Right ventricle myocardium inferior (tissue), 1 donor: ENCODE data around the gene FARS2. TPM values are rescaled to one million over a fixed set of nuclear protein-coding genes. Genes with fewer than 3 reads are reported as not detected.

ENCODE experiments used
- ATAC-seq: fragments of 200-7000 bp; cut with Tn5 transposase; one replicate; pipeline ENCODE4 v1.9.1; 2020; ENCODE audit warnings: mild to moderate bottlenecking, moderate library complexity
- DNase-seq: peaks from one replicate; pipeline ENCODE4 v3.0.0; 2021; ENCODE audit errors: missing footprints
- intact Hi-C: fragments of 100-400 bp; cut with DNase I; formaldehyde crosslinking; loops from one replicate; pipeline ENCODE4 v1.11.0; 2022
- total RNA-seq: library from RNA; stranded (reverse); fragmentation: NEBNext Ultra II Directional; extraction: Animal tissue kit (Norgen Biotek cat#: 25700); gene quantifications from one replicate; pipeline ENCODE4 v1.2.1, GENCODE V29; 2021
- donor health status: DM: no; HTN: yes; CAD: no; lungs with severe emphysema.

FARS2 gene
- total RNA-seq, 1 donor from 2014 or later, result 20.5 TPM

DNA sequence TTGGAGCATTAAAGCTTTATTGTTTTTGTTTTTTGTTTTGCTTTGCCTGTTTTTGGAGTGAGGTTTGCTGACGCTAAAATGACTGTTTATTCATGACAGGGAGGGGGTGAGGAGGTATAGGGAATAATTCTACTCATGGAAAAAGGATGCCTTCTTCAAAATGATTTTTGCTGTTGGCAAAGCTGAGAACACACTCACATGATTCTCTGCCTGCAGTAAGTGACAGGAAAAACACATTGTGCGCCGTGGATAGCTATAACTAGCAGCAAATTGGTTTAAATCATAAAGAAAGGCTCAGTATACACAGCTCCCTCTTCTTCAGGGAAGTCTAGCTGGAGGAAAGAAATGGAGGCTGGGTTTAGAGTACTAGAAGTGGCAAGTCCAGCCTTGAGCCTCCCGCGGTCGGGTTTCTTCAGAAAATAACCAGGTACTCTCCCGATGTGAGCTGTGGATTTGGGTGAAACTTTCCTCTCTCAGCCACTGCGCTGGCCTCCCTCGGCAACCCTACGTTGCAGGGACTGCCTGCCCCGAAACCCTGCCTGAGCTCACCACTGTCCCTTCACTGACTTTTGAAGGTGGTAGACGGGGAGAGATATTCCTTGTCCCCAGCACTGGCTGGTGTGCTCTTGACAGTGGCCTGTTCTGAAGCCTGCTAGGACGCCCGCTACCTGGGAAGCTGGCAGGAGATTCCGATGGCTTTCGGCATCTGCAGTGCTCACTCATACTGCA lies 467.2 kb downstream of the FARS2 start:
- intact Hi-C loops, result no loop called here
- ATAC-seq (no peak), DNase-seq (no peak)

DNA sequence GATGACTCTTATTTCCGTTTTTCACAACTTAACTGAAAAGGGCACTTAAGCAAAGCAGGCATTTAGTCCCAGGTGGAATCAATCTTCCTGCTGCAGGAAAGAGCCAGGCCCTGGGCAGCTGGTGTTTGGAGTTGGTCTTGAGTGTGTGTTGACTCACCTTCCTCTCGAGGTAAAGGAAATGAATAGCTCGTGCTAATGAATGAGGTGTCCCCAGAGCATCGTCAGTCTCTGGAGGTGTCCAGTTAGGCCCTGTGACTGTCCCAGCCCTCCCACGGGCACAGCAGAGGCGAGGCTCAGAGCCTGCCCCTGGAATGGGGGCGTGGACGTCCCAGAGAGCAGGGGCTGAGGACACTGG lies 467.7 kb downstream of the FARS2 start:
- ATAC-seq, result no peak
- DNase-seq, result no peak
- intact Hi-C loops, result no loop called here

DNA sequence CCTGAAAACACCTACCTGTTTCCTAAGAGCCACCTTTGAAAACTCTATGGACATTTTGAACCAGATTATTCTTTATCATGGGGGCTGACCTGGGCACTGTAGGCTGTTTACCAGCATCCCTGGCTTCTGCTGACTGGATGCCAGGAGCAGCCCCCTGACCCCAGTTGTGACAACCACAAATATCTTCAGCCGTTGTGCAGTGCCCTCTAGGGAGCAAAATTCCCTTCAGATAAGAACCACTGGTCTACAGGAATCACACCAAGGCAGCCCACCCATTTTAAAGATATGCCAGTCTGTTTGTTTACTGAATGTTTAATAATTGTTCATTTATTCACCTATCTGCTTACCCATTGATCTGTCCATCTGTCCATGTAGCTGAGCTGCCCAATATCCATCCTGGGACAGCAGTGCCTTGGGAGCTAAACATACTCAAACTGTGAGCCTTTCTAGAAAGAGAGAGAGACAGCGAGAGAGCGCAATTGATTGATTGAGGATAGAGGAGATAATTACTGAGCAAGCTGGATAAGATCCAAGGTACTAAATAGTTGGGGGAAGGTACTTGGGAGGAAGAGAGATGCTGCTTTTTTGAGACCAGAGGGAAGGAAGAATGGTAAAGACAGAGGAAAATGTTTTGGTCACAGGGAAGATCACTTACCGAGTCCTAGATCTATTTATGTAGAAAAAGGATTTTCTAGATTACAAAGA lies 468.7 kb downstream of the FARS2 start:
- DNase-seq (no peak), ATAC-seq (no peak)
- intact Hi-C loops, result no loop called here

DNA sequence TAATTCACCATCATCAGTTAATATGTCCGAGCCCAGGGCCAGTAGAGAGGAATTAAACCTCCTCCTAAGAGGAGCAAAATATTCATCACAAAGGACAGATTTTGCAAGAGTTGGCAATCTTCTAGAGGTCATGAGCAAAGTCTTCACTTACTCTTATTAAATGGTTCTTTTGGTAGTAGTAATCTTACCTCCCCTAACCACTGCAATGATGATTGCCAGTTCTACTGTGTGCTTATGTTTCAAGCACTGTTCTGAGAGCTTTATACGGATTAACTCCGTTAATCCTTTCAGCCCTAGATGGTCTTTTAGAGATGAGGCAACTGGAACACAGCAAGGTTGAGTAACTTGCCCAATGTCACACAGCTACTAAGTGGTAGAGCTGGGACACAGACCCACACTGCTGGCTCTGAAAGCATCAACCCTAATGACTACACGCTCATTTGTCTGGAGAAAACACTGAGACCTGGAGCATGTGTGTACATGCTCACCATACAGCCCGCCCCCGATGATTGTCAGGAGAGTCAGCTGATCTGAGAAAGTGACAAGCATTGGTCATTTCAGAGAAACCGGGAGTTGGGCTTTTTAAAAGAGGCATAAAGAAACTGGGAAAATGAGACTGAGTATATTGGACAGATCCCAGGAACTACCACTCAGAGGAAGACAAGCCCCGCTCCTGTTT lies 469.4 kb downstream of the FARS2 start:
- intact Hi-C loops, result no loop called here
- DNase-seq (no peak), ATAC-seq (peak; percentile 37)

DNA sequence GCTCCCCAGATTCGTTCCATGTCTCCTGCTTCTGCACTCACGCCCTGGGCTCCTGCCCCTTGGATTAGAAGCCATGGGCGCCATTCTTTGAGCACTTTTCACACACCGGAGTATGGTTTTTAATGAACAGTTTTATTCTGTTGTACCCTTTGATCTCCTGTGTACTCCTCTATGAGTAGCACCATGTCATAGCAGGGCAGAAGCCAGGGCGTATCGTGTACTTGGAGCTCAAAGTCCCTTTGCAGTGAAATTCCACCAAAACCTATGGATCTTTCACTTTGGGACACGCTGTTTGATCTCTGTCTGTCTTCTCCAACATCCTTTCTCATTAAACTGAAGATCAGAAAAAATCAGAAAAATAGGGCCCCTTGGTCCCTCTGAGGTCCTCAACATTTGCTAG lies 470.1 kb downstream of the FARS2 start:
- ATAC-seq (no peak), DNase-seq (no peak)
- intact Hi-C loops, result no loop called here

DNA sequence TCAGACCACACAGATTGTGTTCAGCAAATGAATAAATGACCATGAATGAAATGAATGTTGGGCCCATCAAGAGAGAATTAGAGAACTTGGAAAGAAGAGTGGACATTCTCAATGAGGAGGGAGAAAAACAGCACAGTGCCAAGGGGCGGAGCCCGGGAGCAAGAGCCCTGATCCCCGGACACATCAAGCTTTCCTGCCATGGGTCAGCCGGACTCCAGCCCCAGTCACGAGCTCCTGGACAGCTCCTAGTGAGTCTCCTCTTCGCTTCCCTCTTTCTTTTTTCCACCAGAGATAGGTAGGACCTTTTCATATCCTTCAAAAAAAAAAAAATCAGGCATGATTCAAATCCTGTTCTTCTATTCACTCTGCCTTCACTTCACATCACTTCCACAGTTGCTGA lies 471.2 kb downstream of the FARS2 start:
- intact Hi-C loops, result no loop called here
- DNase-seq (no peak), ATAC-seq (no peak)

DNA sequence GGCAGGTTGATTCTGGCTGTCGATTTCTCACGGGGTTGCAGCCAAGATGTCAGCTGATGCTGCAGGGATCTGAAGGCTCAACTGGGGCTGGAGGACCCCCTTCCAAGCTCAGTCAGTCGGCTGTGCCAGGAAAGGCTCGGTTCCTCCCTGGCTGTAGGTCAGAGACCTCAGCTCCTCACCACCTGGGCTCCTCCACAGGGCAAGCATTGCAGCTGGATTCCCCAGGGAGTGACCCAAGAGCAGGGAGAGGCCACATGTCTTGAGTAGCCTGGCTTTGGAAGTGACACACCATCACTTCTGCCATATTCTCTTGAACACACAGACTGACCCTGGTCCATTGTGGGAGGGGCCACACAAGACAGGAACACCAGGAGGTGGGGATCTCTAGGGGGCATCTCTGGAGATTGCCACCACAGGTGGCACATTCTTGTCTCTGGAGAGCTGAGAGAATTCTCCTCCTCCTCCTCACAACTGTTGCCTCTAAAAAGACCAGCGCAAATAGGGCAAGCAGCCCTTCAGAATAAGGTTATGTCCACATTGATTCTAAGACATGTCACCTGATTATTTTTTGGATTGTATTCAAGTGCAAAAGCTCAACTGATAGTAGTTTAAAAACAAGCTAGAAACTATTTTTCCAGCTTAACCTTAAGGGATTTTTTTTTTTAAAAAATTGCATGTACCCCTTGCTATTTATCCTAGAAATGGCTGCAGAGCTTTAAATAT lies 474.9 kb downstream of the FARS2 start:
- DNase-seq (no peak), ATAC-seq (no peak)
- intact Hi-C loops, result no loop called here

DNA sequence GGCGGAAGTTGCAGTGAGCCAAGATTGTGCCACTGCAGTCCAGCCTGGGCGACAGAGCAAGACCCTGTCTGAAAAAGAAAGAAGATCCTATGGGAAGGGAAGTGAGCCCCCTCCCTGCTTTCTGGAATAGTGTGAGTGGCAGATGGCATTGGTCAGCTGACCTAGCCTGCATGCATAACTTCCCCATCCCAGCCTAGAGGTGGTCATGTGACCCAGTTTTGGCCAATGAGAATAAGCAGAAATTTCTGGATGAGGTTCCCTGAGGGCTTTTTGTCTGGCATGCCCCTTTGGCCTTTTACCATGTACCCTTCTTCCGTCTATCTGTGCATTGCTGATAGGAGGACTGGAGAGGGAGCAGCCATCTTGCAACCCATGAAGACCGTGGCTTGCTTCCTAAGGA lies 476.1 kb downstream of the FARS2 start:
- no peak for DNase-seq
- ATAC-seq, result no peak
- intact Hi-C loops, result no loop called here

DNA sequence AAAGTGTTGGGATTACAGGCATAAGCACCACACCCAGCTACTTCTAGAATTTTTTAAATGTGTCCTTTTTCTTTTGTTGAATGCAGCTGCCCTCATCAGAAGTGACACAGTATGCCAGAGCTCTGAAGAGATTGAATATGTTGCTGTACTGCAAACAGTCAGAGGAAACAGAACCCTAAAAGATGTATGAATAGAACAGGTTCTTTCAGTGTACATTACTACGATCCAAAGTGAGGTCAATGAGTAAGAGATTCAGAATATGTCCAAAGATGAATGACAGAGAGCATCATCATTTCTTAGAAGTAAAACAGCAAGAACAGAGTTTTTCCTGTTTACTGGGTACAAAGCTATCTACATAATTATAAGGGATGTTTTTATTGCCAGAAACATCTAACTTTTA lies 476.9 kb downstream of the FARS2 start:
- no peak for DNase-seq
- intact Hi-C loops, result no loop called here
- no peak for ATAC-seq

DNA sequence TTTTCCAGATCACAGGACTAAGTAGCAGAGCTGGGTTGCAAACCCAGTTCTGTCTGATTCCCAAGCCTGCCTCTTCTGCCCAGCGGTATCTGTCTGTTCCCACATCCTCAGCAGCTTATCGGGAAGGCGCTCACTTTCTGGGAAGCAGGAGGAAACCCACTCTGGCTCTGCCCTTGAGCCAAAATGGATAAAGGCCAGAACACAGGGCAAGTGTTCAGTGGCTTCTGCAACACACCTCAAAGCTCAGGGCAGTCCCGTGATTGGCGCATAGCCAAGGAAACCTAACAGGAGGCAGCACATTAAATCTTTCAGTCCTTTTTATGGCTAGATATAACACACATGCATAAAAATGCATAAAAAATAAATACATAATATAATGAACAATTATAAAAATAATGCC lies 483.2 kb downstream of the FARS2 start:
- ATAC-seq (no peak), DNase-seq (no peak)
- intact Hi-C loops, result no loop called here

DNA sequence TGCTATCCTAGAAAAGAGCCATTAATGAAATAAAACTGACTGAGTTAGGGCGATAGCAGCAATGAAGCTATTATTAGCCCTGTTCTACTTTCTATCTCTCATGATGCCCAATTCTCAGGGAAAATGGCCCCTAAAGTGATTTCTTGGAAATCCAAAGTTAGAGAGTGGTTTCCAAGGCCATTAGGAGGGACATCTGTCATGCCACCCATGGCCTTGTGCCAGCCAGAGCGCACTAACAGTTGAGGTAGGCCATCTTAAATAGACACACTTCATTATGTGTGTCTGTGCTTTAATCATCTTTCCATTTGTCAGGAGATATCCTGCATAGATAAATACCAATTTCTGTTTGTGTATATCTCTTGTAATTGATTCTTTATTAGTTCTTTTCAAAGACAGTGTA lies 483.8 kb downstream of the FARS2 start:
- intact Hi-C loops, result no loop called here

DNA sequence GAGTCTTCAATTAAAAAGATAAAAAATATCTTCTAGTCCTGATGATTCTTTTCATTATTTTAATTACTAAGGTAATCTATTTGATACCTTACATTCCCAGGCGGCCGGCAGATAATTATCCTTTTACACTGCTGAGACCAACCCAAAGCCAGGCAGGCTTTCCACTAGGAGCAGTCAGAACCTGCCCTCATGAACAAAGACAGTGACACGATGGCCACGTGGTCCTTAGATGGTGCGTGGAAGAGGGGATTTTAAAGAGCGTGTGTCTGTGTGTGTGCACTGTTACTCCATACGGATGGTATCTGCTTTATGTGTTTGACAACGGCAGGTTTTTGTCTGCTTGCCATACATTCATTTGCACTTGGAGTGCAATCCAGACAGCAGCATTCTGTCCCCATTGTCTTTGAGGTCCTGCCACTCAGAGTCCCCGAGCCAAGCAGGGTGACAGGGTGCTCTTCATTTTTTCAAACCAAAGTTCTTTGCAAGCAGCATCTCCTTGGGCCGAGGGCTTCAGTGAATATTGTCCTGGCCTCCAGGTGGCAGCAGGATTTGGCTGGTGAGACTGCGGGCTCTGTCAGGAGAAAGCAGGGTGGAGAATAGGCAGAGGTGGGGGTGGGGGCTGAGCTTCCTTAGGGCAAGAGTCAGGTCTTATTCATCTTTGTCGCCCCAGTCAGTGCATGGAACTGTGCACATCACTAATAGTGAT lies 484.9 kb downstream of the FARS2 start:
- ATAC-seq (peak; percentile 43), DNase-seq (no peak)
- intact Hi-C loops, result no loop called here

More for the DNA sequence above, 483.8 kb downstream of the FARS2 start:
- DNase-seq (no peak), ATAC-seq (no peak)

DNA sequence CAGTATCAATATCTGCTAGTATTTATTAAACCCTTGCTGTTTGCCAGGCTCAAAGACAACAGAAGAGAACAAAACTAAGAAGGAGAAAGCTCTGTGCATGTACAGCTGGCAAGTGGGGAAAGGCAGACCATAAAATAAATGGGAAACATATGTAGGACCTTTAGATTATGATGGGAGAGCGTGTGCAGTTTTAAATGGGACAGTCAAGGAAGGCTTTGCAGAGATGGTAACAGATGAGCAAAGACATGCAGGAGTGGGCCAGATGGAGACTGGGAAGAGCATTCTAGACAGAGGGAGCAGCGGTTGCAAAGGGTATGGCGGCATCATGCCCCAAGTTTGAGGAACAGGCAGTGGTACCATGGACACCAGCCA lies 485.4 kb downstream of the FARS2 start:
- ATAC-seq (no peak), DNase-seq (no peak)
- intact Hi-C loops, result no loop called here

DNA sequence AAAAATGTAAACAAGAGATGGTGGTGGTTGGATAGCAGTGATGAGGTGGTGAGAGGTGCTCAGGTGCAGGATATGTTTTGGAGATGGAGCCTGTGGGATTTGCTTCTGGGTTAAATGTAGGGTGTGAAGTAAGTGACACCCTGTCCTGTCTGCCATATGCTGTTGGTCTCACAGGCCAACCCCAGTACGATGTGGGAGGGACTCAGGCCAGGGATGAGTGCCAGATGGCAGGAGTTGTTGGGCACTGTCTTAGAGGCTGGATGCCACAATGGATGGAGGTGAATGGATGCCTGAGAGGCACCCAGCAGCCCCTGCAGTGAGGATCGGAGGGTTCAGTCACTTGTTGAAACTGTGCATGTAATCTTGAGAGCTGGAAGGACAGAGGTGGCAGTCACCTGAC lies 486.1 kb downstream of the FARS2 start:
- peak; percentile 45 for ATAC-seq
- intact Hi-C loops, result no loop called here
- peak; percentile 61 for DNase-seq

DNA sequence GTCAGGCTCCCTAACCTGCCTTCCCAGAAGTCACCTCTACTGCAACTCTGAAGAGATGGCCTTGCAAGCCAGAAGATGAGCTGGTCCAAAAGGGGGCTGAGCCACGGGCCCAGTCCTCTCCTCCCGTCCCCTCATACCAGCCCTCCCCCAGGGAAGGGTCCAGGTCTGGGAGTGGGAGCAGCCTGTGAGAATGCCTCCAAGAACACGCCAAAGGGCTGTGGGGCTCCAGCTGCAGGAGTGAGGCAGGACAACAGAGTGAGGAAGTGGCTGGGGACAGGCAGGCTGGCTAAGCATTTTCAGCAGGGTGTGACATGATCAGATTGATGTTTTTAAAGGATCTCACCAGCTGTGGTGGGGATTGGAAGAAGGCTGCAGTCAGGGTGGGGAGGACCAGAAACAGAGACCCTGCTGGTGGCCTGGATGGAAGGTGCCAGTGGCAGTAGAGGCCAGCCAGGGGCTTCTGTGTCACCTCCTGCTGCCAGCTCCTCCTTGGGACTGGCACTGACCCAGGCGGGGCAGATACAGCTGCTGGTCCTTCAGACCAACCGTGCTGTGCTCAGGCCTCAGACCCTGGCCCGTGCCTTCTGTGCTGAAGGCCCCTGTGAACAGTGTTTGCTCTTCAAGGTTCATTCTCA lies 487.8 kb downstream of the FARS2 start:
- intact Hi-C loops, result no loop called here
- ATAC-seq (no peak), DNase-seq (peak; percentile 80)

DNA sequence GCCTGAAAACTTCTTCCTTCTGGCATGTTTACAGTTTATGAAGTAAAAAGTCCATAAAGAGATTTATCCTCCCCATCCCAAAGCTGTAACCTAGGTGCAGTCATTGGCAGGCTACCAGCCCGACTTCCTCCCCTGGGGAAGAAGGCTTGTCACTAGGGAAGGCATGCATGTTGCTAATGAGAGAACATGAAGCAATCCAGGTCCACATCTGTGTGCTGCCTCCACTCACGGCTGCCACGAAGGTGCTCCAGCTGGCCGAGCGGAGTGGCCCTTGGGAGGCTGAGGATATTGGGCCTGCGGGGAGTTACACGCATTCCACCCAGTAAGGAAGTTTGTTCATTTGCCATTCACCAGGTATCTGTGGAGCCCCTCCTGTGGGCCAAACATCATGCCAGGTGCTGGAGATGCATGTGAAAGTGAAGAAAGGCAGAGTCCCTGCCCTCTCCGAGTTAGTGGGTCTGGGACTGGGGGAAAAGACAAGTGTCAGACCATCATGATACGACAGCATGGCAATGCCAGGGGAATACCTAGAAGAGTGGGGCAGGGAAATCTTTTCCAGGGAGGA lies 488.4 kb downstream of the FARS2 start:
- intact Hi-C loops, result no loop called here
- no peak for ATAC-seq
- no peak for DNase-seq

DNA sequence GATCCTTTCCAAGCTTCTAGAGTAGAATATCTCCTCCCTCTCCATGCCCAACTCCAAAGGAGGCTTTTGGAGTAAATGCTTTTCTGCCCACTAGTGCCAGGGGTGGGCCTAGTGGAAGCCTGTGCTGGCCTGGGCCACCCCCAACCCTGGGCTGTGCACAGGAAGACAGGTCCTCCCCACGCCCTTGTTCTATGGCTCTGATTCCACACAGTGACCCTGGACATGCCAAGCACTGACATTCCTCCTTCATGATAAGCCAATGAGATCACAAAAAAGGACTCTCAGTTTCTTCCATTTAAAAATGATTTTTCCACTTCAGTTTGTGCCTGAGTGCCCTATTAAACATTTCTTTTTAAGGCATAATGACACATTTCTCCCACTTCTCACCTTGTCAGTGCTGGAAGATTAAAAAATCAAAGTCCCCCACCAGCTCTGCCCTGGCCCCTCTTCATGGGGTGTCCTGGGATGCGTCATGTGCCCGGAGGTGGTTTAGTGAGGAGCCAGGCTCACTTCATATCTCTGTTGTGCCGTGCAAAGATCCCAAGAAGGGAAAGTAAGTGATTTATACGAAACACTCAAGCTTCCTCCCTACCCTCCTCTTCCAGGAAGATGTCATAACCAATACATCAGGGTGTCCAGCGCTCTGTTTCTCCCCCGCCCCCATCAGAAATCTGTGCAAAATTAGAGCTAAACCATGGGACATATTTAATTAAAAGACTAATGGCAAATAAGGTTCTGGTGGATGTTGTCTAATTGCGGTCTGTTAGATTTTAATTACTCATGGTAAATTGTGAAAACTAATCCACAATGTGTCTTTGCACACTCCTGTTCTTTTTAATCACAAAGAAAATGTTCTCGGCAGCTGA lies 490.4 kb downstream of the FARS2 start:
- ATAC-seq (no peak), DNase-seq (no peak)
- intact Hi-C loops, result no loop called here

DNA sequence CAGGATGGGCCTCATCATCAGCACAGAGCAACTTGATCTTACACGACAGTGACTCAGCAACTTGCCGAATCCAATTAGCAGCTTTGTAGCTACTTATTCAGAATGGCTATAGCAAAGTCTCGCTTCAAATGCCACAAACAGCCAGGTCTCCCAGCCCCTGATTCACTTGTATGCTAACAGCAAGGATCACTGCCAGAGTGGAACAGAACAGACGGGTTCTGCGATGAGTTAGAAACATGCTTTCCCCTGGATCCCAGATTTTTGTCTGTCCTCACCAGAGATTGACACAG lies 491.0 kb downstream of the FARS2 start:
- intact Hi-C loops, result no loop called here
- no peak for DNase-seq
- no peak for ATAC-seq
